Fibroblast of pulmonary artery (primary cell): ENCODE data around the gene RHOT1.
A peak's percentile ranks its signal among the peaks of the same experiment; 100 is the strongest.
"Not testable (repeated sequence)": the region's sequence is repeated elsewhere in the genome, so short reads cannot be mapped to it uniquely, and the experiment has no call there.

Experiments
- DNase-seq: peaks from one replicate; pipeline ENCODE4 v3.0.0-alpha.2; 2010; ENCODE audit warnings: low read depth
- H3K4me3 ChIP-seq: replicated peaks from 2 replicates; pipeline ENCODE4 v1.5.1; 2011; ENCODE audit warnings: low read depth, mild to moderate bottlenecking, control low read depth, low read length, moderate library complexity
- TF ChIP-seq, protein P1 (sequence below): IDR thresholded peaks from 2 replicates; pipeline ENCODE4 v1.5.1; 2011; ENCODE audit warnings: mild to moderate bottlenecking, control low read depth, low read length, inconsistent platforms; ENCODE audit errors: missing control alignments

Gene RHOT1

DNA sequence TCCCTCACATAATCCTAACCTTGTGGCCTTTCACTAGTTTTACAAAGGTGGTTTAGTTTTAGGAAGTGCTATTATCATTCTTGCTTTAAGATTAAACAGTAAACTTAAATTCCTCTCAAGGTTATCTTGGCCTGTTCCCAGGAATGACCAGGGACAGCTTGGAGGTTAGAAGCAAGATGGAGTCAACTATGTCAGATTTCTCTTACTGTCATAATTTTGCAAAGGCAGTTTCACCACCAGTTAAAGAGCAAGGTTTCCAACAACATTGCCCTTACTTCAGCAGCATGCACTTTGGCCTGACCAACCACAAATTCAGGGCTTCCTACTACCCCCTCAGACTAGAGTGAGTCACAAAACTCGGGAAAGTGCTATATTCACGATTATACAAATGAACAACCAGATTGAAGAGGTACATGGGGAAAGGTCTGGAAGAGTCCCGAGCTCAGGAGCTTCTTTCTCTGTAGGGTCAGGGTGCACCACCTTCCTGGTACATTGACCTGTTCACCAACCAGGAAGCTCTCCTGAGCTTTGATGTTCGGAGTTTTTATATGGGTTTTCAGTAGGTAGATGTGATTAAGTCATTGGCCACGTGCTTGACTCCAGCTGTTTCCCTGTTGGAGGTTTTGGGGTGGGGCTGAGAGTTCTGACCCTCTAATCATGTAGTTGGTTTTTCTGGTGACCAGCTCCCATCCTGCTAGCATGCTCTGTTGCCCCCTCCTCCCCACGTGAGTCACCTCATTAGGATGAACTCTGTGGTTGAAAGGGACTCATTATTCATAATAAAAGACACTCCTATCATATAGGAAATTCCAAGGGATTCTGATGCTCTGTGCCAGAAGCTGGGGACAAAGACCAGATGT, 19.4 kb downstream of the RHOT1 start:
- no peak overlapping the region for H3K4me3 ChIP-seq
- TF ChIP-seq, protein P1, sequence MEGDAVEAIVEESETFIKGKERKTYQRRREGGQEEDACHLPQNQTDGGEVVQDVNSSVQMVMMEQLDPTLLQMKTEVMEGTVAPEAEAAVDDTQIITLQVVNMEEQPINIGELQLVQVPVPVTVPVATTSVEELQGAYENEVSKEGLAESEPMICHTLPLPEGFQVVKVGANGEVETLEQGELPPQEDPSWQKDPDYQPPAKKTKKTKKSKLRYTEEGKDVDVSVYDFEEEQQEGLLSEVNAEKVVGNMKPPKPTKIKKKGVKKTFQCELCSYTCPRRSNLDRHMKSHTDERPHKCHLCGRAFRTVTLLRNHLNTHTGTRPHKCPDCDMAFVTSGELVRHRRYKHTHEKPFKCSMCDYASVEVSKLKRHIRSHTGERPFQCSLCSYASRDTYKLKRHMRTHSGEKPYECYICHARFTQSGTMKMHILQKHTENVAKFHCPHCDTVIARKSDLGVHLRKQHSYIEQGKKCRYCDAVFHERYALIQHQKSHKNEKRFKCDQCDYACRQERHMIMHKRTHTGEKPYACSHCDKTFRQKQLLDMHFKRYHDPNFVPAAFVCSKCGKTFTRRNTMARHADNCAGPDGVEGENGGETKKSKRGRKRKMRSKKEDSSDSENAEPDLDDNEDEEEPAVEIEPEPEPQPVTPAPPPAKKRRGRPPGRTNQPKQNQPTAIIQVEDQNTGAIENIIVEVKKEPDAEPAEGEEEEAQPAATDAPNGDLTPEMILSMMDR, result no peak
- DNase-seq, result peak; percentile 74

DNA sequence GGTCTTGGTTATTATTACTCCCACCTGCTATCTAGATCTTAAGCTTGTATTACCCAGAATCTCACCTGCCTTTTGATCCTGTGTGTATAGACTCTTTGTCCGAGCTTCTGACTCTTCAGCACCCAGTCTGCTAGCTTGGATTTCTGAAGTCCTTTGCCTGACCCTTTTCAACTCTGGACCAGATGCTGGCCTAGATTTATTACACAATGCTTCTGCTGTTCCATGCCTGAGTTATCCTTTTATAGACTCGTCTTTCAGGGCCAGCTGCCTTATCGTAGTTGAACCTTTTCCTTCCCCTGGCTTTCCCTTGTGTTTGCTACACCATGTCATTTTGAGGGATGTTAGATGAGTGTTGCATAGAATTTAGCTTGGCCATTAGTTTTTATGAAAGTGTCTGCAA, 32.6 kb downstream of the RHOT1 start:
- no peak for DNase-seq
- TF ChIP-seq, protein P1, result no peak
- H3K4me3 ChIP-seq, result no peak overlapping the region

DNA sequence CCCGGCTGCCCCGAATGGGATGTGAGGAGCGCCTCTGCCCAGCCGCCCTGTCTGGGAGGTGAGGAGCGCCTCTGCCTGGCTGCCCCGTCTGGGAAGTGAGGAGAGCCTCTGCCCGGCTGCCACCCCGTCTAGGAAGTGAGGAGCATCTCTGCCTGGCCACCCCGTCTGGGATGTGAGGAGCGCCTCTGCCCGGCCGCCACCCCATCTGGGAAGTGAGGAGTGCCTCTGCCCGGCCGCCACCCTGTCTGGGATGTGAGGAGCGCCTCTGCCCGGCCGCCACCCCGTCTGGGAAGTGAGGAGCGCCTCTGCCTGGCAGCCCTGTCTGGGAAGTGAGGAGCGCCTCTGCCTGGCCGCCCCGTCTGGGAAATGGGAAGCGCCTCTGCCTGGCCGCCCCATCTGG, 36.4 kb downstream of the RHOT1 start:
- DNase-seq, H3K4me3 ChIP-seq: not testable (repeated sequence)

DNA sequence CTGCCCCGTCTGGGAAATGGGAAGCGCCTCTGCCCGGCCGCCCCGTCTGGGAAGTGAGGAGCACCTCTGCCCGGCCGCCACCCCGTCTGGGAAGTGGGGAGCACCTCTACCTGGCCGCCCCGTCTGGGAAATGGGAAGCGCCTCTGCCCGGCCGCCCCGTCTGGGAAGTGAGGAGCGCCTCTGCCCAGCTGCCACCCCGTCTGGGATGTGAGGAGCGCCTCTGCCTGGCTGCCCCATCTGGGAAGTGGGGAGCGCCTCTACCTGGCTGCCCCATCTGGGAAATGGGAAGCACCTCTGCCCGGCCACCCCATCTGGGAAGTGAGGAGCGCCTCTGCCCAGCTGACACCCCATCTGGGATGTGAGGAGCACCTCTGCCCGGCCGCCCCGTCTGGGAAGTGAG, 36.8 kb downstream of the RHOT1 start:
- not testable (repeated sequence) for H3K4me3 ChIP-seq, DNase-seq

DNA sequence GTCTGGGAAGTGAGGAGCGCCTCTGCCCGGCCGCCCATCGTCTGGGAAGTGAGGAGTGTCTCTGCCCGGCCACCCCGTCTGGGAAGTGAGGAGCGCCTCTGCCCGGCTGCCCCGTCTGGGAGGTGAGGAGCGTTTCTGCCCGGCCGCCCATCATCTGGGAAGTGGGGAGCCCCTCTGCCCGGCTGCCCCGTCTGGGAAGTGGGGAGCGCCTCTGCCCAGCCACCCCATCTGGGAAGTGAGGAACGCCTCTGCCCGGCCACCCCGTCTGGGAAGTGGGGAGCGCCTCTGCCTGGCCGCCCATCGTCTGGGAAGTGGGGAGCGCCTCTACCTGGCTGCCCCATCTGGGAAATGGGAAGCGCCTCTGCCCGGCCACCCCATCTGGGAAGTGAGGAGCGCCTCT, 37.2 kb downstream of the RHOT1 start:
- not testable (repeated sequence) for DNase-seq, H3K4me3 ChIP-seq

DNA sequence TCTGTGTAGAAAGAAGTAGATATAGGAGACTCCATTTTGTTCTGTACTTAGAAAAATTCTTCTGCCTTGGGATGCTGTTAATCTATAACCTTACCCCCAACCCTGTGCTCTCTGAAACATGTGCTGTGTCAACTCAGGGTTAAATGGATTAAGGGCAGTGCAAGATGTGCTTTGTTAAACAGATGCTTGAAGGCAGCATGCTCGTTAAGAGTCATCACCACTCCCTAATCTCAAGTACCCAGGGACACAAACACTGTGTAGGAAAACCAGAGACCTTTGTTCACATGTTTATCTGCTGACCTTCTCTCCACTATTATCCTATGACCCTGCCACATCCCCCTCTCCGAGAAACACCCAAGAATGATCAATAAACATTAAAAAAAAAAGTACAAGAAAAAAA, 38.0 kb downstream of the RHOT1 start:
- not testable (repeated sequence) for DNase-seq, H3K4me3 ChIP-seq

DNA sequence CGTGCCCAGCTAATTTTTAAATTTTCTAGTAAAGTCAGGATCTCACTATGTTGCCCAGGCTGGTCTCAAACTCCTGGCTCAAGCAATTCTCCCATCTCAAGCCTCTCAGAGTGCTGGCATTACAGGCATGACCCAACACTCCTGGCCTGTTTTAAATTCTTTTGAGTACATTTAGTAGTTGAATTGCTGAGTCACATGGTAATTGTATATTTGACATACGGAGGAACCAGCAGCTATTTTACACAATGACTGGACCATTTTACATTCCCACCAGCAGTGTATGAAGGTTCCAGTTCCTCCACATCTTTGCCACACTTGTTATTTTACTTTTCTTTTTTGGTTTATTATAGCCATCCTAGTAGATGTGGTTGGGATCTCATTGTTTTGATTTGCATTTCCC, 43.6 kb downstream of the RHOT1 start:
- no peak for DNase-seq
- TF ChIP-seq, protein P1, result no peak
- H3K4me3 ChIP-seq, result no peak overlapping the region

DNA sequence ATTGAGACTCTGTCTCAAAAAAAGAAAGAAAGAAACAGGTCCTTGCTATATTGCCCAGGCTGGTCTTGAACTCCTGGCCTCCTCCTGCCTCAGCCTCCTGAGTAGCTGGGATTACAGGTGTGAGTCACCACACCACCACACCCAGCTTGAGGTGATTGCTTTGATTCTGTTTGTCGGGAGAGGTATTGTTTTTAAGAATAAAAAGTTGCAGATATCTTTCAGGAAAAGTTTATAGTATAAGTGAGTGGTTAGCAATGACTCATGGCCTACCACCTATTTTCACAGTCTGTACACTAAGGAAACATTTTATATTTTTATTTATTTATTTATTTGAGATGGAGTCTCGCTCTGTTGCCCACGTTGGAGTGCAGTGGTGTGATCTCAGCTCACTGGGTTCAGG, 45.0 kb downstream of the RHOT1 start:
- no peak overlapping the region for H3K4me3 ChIP-seq
- TF ChIP-seq, protein P1, result no peak
- no peak for DNase-seq

DNA sequence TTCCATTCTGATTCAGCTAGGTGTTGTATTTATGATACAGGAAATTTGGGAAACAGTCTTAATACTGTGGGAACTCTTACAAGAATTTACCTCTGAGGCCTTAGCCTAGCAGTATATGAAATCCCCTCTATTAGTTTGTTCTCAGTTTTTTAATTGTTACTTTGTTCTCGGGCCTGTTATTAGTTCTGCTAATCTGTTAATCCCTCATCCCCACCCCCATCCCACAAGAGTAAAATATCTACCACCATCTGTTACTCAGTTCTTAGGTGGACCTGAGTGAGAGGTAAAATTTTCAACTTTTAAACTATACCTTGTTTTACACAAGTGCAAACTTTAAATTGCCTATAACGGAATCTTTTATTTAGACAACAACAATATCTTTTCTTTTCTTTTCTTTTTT, 47.0 kb downstream of the RHOT1 start:
- TF ChIP-seq, protein P1, result no peak
- no peak for DNase-seq
- no peak overlapping the region for H3K4me3 ChIP-seq
